GM18508 (cell line): Measurements from ENCODE around the gene PEX14.

Experiments used
- ATAC-seq: cut with Tn5 transposase; IDR thresholded peaks from one replicate; pipeline ENCODE4 v1.9.1; 2021; ENCODE audit warnings: moderate number of reproducible peaks; ENCODE audit not compliant: insufficient read depth, unreplicated experiment

The PEX14 gene

GRCh38 chr1:10657088-10657847, 182.5 kb downstream of the PEX14 start:
- no peak for ATAC-seq

- ATAC-seq: no peak
Observed at GRCh38 chr1:10658396-10659066, 183.8 kb downstream of the PEX14 start.

- ATAC-seq: no peak
Observed at GRCh38 chr1:10659218-10659617, 184.5 kb downstream of the PEX14 start.

- ATAC-seq: no peak
Observed at GRCh38 chr1:10659646-10660540, 185.1 kb downstream of the PEX14 start.

- ATAC-seq: no peak
Observed at GRCh38 chr1:10661453-10661852, 186.7 kb downstream of the PEX14 start.

- no peak for ATAC-seq
Observed at GRCh38 chr1:10662090-10662688, 187.4 kb downstream of the PEX14 start.

GRCh38 chr1:10662824-10663677, 188.3 kb downstream of the PEX14 start:
- ATAC-seq: no peak

GRCh38 chr1:10663678-10664035, 188.9 kb downstream of the PEX14 start:
- no peak for ATAC-seq

GRCh38 chr1:10664251-10664650, 189.5 kb downstream of the PEX14 start:
- no peak for ATAC-seq

- ATAC-seq: no peak
Observed at GRCh38 chr1:10665226-10665625, 190.5 kb downstream of the PEX14 start.

- no peak for ATAC-seq
Observed at GRCh38 chr1:10665930-10666850, 191.4 kb downstream of the PEX14 start.

- no peak for ATAC-seq
Observed at GRCh38 chr1:10667861-10668761, 193.4 kb downstream of the PEX14 start.

- ATAC-seq: no peak
Observed at GRCh38 chr1:10669570-10669969, 194.8 kb downstream of the PEX14 start.

- ATAC-seq: no peak
Observed at GRCh38 chr1:10670190-10670589, 195.4 kb downstream of the PEX14 start.

GRCh38 chr1:10671090-10671489, 196.3 kb downstream of the PEX14 start:
- ATAC-seq: no peak

GRCh38 chr1:10671622-10672342, 197.0 kb downstream of the PEX14 start:
- no peak for ATAC-seq
